GM21447 (cell line): ENCODE measurements around the gene SAFB.
"Not testable (repeated sequence)": the region's sequence is repeated elsewhere in the genome, so short reads cannot be mapped to it uniquely, and the experiment has no call there.

Experiments used
- ATAC-seq: cut with Tn5 transposase; IDR thresholded peaks from one replicate; pipeline ENCODE4 v1.9.1; 2021; ENCODE audit not compliant: unreplicated experiment

The SAFB gene

DNA sequence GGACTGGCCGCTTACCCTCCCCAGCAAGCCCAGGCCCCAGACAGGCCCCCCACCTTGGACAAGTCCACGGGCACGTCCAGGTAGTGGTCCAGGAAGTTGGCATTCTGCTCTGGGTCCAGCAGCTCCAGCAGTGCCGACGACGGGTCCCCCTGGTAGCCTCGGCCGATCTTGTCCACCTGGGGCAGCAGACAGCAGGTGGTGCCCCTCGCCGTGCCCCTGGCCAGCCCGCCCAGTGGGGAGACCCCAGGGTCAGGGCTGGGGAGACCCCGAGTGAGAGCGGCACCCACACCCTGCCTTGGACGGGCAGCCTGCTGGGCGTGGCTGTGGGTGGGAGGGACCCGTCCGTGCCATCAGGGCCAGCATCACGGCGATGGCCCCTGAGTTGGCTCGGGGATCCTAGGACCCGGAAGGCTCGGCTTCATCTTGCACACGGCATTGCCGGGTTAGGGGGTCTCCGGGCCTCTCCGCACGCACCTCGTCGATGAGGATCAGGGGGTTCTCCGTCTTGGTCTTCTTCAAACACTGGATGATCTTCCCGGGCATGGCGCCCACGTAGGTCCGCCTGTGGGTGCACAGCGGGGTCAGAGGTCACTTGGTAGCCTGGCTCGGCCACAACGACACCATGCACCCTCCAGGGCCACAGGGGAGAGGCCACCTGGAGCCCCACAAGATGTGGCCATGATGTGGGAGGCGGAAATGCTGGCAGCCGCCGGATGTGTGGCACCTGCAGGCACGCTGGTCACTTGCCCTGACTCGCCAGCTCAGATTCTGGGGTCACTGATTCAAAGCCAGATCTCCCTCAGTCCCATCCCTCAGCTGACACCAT, 73.5 kb downstream of the SAFB start:
- ATAC-seq = no peak

DNA sequence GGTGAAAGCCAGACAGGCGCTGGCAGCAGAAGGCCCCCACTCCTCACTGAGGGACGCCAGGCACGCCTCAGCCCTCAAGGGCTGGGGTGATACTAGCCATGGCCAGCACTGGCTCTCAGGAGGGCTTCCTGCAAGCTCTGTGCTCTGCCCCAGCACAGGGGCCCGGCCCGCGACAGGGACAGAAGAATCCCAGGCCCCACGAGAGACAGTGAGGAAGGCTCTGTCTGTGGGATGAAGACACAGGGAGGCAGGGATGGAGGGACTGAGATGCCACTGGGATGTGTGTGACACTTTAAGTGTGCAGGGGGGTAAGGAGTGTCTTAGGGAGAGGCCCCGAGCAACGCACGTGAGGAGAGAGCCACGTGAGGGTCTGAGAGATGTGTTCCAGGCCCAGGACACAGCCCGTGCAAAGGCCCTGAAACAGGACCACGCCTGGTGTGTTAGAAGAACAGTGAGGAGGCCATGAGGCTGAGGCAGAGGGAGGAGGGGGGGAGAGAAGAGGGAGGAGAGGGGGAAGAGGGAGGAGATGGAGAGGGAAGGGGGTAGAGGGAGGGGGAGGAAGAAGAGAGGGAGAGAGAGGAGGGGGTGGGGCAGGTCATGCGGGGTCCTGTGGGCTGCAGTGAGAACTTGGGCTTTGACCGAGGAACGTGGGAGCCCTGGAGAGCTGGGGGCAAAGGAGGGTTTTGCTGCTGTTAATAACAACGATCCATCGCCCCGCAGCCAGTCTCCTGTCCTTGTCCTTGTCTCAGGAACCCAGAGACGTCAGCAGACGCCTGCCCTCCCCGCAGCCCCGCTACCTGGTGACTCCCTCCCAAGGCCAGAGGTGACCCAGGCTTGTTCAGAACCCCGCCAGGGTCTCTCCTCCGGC, 74.4 kb downstream of the SAFB start:
- ATAC-seq = no peak

DNA sequence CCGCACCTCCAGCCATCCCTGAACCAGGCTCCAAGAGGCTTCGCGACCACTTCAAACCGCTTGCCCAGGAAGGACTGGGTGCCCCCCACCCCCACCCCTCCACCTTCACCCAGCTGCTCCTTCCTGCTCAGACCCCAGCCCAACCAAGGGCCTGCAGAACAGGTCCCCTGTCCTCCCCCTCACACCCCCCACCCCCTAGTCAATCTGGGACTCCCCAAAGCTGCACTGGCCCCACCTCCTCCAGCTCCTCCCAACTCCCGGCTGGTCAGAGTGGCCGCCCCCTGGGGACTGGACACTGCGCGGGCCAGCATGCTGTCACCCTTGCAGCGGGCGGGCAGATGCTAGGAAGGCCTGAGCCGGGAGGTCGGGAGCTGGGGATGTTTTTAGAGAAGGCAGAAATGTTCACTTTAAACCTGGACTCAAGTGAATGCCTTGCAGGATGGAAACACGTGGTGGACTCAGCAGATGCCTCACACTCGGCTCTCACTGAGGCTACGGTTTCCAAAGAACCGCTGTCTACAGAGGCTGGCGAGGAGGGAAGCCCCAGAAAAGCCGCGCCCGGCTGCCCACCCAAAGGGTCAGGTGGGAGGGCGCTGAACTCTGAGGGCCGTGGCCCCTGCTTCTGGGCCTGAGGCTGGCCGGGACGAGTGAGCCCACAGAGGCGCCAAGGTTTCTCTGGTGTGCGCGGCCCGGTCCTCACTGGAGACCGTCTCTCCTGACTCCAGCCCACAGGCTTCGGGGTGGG, 75.2 kb downstream of the SAFB start:
- no peak for ATAC-seq

DNA sequence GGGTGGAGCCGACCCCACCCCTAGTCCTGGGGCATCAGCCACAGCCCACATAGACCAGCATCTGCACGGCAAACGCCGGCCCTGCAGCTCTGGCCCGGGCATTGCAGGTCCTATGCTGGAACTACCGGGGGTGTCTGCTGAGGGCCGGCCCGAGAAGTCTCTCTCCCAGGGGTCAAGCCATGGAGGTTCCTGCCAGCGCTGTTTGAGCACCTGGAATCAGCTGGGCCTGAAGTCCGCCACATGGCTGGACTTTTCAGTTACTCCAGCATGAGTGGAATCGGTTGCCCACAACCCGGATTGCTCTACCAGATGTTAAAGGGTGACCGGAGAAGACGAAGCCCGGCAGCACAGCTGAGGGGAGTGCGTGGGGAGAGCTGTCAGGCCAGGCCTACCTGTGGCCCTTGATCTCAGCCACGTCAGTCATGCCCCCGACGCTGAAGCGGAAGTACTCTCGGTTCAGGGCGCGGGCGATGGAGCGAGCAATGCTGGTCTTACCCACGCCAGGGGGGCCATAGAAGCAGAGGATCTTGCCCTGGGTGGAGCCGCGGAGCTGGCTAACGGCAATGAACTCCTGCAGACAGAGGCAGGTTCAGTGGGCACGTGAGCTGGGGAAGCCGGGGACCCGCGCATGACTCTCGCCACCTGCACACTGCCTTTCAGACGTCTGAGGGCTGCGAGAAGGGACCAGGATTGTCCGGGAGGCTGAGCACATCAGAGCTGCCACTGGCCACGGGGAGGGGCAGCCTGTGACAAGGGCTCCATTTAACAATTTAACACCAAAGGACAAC, 75.9 kb downstream of the SAFB start:
- ATAC-seq = no peak

DNA sequence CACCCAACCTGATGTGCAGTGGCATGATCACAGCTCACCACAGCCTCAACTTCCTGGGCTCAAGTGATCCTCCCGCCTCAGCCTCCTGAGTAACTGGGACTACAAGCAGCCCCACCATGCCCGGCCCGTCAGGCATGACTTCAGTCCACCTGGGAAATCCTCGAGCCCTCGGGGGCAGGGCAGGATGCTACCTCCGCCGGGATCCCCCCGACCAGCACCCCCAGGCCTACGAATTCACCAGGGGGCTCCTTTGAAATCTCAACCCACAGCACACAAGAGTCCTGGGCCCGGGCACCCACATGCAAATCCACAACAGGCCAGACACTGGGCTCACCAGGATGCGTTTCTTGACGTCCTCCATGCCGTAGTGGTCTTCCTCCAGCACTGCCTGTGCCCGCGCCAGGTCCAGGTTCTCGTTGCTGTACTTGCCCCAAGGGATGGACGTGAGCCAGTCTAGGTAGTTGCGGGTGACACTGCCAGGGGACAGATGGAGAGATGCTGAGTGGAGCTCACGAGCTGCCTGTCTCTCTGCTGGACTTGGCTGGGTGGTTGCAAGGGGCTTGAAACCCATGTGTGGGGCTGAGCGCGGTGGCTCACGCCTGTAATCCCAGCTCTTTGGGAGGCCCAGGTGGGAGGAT, 77.7 kb downstream of the SAFB start:
- no peak for ATAC-seq

DNA sequence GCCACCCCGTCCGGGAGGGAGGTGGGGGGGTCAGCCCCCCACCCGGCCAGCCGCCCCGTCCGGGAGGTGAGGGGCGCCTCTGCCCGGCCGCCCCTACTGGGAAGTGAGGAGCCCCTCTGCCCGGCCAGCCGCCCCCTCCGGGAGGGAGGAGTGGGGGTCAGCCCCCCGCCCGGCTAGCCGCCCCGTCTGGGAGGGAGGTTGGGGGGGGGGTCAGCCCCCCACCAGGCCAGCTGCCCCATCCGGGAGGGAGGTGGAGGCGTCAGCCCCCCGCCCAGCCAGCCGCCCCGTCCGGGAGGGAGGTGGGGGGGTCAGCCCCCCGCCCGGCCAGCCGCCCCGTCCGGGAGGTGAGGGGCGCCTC, 79.1 kb downstream of the SAFB start:
- ATAC-seq = not testable (repeated sequence)

DNA sequence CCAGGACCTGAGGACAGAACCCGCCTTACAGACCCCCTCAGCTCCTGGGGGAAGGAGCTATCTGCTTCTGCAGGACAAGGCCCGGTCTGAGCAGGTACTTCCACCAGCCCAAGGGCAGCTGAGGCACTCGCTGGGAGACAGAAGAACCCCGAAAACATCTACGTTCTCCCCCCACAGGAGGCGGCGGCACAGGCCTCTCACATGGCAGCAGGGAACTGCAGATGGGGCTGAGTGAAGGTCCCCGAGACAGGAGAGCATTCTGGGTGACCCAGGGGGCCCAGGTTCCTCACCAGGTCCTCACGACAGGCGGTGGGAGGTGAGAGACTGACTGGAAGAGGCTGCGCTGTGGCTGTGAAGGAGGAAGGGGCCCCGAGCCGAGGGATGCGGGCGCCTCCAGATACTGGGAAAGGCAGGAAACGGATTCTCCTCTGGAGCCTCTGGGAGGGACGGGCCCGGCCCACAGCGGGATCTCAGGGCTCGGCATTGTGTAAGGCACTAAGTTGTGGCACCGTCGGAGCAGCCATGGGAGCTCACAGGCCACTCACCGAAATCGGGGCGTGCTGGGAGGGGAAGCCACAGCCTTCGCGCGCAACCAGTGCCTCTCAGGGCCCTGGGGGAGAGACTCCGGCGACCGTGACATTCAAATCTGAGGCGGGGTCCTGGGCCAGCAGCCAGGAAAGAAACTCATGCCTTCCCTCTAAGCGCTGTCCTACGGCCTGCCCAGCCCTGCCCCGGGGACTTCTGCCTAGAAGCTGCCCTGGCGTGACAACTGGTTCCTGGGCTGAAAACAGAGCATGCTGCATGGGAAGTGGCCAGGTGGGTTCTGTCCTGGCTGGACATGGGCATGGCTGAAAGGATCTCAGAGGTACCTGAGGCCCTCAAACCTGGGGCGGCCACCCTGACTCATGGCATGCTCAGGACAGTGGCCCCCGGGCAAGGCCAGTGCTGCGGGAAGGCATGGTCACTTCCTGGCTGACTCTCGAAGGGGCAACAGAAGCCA, 81.2 kb downstream of the SAFB start:
- no peak for ATAC-seq

DNA sequence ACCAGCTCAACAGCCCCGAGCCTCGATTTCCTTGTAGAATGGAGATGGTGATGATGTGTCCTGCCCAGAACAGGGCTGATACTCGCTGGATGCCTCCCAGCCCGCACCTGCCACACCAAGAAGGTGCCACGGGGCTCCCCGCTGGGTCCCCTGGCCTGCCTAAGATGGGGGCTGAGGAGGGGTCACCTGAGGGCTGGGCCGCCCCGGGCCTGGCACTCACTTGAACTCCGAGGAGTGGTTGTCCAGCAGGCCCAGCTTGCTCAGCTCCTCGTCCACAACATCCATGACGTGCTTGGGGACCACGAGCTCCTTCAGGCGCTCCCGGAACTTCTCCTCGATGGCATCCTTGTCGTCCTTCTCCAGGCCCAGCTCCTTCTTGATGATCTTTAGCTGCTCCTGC, 82.7 kb downstream of the SAFB start:
- no peak for ATAC-seq

DNA sequence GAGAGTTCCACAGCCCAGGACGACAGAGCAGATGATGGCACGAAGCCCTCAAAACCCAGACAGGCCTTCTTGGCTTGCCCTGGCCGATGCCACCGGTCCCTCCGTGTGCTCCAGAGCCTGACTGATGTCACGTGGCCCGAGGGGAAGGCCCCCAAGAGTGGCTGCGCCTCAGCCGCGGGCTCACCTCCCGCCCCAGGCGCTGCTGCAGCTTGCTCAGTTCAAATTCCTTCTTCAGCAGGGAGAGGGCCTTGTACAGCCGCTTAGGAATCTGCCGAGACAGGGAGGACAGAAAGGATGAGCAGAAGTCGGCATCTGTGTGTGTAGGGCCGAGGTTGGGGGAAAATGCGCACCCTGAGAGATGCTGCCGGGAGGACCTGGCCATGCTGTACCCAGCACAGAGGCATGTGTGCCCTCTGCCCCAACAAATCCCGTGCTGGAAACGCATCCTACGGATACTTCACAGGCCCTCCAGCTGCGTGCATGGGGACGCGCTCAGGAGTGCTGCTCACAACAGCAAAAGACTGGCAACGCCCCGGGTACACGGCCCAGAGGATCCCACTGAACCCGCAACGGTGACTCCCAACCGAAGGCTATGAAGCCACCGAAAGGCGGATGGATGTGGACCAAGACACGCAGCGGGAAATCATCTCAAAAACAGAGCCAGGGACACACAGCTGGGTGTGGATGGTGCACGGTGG, 84.1 kb downstream of the SAFB start:
- no peak for ATAC-seq

DNA sequence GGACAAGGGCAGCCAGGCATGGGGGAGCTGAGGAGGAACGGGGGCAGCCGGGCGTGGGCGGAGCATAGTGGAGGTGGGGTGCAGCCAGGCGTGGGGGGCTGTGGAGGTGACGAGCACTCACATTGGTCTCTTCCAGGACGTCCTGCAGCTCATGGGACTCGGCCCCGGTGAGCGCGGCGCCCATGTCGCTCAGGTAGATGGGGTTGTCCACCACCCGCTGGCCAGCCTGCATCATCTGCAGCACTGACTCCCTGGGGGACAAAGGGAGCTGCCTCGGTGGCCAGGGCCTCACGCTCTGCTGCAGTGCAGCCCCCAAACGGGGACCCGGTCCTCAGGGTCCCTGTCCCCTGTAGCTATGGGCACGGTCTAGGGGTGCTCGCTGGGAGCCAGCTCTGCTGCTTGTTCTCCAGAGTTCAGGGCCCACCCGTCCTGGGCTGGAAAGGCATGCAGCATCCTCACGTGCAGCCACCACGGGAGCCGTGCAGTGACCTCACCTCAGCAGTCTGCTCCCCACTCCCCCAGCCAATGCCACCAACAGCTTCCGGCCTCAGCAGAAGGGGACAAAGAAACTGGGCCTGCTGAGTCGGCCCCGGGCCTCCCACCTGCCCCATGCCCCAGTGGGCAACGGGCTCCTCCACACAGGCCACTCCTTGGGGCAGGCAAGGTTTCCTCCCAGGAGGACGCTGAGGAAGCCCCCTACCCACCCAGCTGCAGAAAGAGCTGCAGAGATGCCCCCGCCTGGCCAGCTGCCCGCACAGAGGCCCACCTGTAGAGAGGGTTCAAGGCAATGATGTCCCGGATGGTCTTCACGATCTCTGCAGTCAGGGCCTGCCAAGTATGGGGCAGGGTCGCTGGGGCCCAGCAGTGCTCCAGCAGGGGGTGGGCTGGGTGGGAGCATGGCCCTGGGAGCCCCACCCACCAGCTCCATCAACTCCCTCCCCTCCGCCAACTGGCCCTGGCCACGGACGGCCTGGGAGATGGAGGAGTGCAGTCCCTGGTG, 85.0 kb downstream of the SAFB start:
- ATAC-seq = no peak

DNA sequence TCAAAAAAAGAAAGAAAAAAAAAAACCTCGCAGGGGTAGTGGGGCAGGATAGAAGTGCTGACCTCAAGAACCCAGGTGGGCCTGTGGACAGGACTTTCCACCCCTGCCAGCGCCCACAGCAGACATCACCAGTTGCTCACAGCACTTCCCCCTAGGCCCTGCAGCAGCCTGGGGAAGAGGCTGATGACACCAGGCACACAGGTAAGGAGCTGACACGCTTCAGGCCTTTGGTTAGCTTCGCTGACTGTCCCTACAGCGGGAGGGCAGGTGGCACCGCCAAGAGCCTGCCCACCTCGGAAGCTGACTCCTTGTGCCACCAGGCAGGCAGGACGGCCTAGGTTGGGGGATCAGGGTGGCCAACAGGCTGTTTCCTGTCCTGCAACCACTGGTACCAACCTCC, 88.1 kb downstream of the SAFB start:
- no peak for ATAC-seq

DNA sequence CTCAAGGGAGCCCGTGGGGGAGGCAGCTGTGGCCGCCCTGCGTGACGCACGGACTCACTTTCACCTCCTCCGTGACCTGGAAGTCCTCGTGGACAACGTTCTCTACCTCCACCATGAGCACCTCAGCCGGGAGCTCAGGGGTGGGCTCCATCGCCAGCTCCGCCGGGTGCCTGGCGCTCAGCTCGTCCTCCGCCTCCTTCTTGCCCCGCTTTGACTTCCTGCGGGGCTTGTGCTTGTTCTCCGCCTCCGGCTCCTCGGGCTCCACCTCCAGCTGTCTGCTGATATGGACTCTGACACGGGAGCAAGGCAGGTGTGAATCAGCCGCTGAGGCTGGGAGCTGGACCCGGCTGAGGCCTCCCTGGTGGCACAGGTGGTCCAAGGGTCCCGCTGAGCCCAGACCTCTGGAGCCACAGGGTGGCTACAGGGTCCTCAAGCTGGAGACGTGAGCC, 88.9 kb downstream of the SAFB start:
- ATAC-seq = no peak

DNA sequence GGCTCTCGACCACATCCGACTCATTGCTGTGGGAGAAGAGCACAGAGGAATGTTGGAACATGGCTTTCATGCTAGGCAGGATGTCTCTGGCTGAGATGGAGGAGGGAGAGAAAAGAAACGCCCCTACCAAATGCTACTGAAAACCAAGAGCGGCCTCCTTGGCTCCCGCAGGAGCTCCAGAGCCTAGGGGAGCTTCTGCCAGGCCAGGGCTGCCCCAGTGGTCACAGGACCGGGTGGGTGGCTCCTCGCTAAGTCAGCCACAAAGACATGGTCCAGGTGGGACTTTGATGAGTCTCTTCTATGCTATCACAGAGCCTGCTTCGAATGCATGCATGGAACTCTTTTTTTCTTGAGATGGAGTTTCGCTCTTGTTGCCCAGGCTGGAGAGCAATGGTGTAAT, 90.3 kb downstream of the SAFB start:
- no peak for ATAC-seq

DNA sequence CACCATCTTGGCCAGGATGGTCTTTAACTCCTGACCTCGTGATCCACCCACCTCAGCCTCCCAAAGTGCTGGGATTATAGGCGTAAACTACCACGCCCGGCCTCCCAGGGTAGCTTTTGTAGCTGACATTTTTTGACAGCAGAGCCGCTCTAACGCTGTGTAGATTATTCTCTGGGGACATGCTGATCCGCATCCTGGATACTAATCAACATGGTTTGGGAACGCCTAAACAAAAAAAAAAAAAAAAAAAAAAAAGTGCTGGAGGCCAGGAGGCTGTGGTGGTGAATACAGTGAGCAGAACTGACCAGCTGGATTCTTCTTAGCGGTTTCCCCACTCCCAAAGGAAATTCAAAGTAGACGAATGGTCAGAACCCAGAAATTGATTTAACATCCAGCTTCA, 91.9 kb downstream of the SAFB start:
- ATAC-seq = no peak

DNA sequence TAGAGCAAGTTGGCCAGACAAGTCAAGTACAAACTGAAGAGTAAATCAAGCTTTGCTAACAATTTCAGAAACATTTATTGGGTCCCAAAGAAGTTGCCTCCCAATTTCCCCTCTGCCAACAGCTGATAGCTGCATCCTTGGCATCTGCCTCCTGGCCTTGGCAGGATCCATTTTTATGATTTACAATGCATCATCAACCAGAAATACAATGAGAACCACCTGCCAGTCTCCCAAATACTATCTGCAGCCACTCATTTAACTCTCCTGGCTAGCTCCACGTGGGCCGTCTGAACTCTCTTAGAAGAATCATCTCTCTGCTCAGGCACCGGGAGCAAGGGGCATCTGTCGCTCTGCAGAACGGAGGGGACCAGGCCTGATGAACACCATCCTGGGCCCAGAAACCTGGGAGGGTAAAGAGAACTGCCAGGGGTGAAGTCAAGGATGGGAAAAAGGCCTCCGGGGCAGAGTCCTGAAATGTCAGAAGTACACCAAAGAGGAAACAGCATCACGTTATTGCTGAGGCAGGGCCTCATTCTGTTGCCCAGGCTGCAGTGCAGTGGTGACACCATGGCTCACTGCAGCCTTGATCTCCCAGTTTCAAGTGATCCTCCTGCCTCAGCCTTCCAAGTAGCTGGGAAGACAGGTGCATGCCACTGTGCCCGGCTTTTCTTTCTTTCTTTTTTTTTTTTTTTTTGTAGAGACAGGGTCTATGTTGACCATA, 94.5 kb downstream of the SAFB start:
- ATAC-seq = no peak
